ENCODE measurements around the gene GLUD1. TPM values are rescaled to one million over a fixed set of nuclear protein-coding genes. Genes with fewer than 3 reads are reported as not detected.
A peak's percentile ranks its signal among the peaks of the same experiment; 100 is the strongest.
"Not testable (repeated sequence)": the region's sequence is repeated elsewhere in the genome, so short reads cannot be mapped to it uniquely, and the experiment has no call there.

The GLUD1 gene
- polyA plus RNA-seq, 1 experiment = 78.6 TPM

DNA sequence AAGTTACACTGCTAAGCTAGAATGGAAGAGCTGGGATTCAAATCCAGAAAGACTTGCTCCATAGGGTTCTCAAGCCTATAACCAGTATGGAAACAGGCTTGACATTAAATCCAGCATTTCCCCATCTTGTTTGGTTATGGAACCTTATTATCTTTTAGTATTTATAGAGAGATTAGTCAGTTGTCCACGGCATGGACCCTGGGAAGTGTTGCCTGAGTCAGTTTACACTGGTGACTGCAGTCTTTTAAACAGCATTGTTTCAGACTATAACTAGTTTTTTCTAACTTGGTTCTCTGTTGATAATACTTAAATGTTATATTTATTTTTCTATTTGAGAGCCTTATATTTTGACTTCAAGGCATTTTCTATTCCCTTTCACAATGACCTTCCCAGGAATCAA, 23.5 kb upstream of the GLUD1 start:
- CTCF ChIA-PET = not testable (repeated sequence)

GRCh38 chr10:87105446-87106124, 10.9 kb upstream of the GLUD1 start:
- TF ChIP-seq, protein P1, sequence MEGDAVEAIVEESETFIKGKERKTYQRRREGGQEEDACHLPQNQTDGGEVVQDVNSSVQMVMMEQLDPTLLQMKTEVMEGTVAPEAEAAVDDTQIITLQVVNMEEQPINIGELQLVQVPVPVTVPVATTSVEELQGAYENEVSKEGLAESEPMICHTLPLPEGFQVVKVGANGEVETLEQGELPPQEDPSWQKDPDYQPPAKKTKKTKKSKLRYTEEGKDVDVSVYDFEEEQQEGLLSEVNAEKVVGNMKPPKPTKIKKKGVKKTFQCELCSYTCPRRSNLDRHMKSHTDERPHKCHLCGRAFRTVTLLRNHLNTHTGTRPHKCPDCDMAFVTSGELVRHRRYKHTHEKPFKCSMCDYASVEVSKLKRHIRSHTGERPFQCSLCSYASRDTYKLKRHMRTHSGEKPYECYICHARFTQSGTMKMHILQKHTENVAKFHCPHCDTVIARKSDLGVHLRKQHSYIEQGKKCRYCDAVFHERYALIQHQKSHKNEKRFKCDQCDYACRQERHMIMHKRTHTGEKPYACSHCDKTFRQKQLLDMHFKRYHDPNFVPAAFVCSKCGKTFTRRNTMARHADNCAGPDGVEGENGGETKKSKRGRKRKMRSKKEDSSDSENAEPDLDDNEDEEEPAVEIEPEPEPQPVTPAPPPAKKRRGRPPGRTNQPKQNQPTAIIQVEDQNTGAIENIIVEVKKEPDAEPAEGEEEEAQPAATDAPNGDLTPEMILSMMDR (IDR thresholded peaks at IDR 0.05; ENCODE audit: insufficient read depth, low read depth, low read length) = no peak
- ChIA-PET POLR2A (no interaction called here), CTCF (no interaction called here)
- no peak overlapping the region for H3K4me3 ChIP-seq (ENCODE audit: low read depth, low read length)
- H3K27me3 ChIP-seq (ENCODE audit: control insufficient read depth, insufficient read depth, low read length) = no peaks in the 10 kb centered on the region
- H3K36me3 ChIP-seq (ENCODE audit: control insufficient read depth, insufficient read depth, low read length) = peaks cover 1% of the 10 kb centered on the region
- no peak for DNase-seq (ENCODE audit: low read depth)

More for the DNA sequence above, 23.5 kb upstream of the GLUD1 start:
- POLR2A ChIA-PET; H3K4me3 ChIP-seq (ENCODE audit: low read depth, low read length); H3K36me3 ChIP-seq (ENCODE audit: control insufficient read depth, insufficient read depth, low read length); H3K27me3 ChIP-seq (ENCODE audit: control insufficient read depth, insufficient read depth, low read length); DNase-seq (ENCODE audit: low read depth): not testable (repeated sequence)

DNA sequence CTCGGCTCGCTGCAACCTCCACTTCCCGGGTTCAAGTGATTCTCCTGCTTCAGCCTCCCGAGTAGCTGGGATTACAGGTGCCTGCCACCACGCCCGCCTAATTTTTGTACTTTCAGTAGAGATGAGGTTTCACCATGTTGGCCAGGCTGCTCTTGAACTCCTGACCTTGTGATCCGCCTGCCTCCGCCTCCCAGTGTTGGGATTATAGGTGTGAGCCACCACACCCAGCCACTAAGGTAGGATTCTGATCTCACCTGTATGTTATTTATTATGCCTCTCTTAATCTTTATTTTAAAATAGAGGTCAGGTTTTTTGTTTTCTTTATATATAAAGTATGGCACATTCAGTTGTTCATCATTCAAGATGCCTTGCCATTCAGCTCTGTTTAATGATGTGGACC, 10.1 kb upstream of the GLUD1 start:
- H3K4me3 ChIP-seq (ENCODE audit: low read depth, low read length); H3K36me3 ChIP-seq (ENCODE audit: control insufficient read depth, insufficient read depth, low read length); POLR2A ChIA-PET; H3K27me3 ChIP-seq (ENCODE audit: control insufficient read depth, insufficient read depth, low read length); DNase-seq (ENCODE audit: low read depth); CTCF ChIA-PET: not testable (repeated sequence)

- H3K27me3 ChIP-seq (ENCODE audit: control insufficient read depth, insufficient read depth, low read length) = no peaks in the 10 kb centered on the region
- no peaks in the 10 kb centered on the region; the same call in none of the 2 replicates for H3K36me3 ChIP-seq (ENCODE audit: control insufficient read depth, insufficient read depth, low read length)
- H3K4me3 ChIP-seq (ENCODE audit: low read depth, low read length) = no peak overlapping the region
- ChIA-PET POLR2A (no interaction called here), CTCF (no interaction called here)
- no peak for DNase-seq (ENCODE audit: low read depth)
- TF ChIP-seq, protein P1 (IDR thresholded peaks at IDR 0.05; ENCODE audit: insufficient read depth, low read depth, low read length) = no peak
Observed at GRCh38 chr10:87101996-87102395, 7.4 kb upstream of the GLUD1 start.

DNA sequence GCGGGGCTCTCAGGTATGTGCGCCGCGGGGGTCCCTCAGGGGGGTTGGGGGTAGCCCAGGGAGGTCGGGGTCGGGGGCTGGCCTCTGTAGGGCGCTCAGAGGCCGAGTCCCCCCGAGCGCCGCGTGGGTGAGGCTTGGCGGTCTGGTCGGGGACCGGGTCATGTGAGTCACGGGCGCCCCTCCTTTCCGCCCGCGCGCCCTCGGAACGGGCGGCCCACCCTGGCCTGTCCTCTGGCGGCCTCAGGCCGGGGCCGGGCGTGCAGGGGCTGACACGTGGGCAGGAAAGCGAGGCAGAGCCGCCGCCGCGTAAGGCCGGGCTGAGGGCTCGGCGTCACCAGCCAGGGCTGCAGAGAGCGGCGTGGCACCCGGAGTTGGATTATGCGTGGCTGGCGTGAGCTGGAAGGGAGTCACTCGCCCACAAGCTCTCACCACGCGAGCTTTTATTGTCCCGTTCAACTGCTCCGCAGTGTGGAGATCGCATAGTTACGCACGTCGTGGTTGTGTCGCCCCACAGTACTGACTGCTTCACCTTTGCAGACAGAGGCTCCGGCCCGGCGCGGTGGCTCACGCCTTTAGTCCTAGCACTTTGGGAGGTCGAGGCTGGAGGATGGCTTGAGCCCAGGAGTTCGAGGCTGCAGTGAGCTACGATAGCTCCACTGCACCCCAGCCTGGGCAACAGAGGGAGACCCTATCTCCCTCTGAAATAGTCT, 748 bp upstream of the GLUD1 start:
- H3K27me3 ChIP-seq (ENCODE audit: control insufficient read depth, insufficient read depth, low read length) = no peaks in the 10 kb centered on the region
- DNase-seq (ENCODE audit: low read depth) = no peak
- ChIA-PET POLR2A (no interaction called here), CTCF (no interaction called here)
- H3K4me3 ChIP-seq (ENCODE audit: low read depth, low read length) = peak overlapping the region; percentile 72
- TF ChIP-seq, protein P1 (IDR thresholded peaks at IDR 0.05; ENCODE audit: insufficient read depth, low read depth, low read length) = no peak
- no peaks in the 10 kb centered on the region for H3K36me3 ChIP-seq (ENCODE audit: control insufficient read depth, insufficient read depth, low read length)

DNA sequence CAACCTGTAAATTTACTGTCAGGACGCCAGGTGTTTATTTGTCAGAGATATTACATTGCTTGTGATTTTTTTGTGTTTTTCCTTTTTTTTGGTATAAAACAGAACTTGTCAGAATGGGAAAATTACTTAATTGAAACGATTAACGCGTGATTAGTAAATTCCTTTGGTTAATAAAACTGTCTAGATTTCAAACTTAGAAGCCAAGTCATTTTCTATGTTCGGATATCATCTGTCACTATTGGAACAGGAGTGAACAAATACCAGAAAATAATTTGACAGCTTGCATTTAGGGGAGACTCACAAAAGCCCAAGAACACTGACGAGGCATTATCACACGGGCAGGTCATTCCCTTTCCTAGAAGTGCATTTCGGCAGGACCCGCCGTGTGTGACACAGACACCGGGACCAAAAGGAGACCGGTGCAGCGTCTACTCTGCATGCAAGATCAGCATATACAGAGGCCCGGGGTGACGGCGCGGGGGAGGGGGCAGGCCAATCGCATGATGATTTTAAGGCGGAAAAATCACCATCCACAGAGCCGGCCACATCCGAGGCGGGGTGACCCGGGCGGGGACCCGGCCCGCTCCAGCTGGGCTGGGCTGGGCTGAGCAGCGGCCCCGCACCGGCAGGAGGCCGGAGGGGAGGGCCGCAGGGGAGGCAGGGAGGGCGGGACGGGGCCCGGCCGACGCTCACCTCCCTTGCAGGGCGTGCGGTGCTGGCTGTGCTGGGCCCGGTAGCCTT, 841 bp downstream of the GLUD1 start:
- ChIA-PET POLR2A (no interaction called here), CTCF (interaction anchor here (1.2 kb wide), 1 partner anchor 133 kb away, joined by 5 read pairs; no protein-coding TSS in a partner anchor)
- DNase-seq (ENCODE audit: low read depth) = no peak
- TF ChIP-seq, protein P1 (IDR thresholded peaks at IDR 0.05; ENCODE audit: insufficient read depth, low read depth, low read length) = no peak
- Histone ChIP-seq H3K27me3 (ENCODE audit: control insufficient read depth, insufficient read depth, low read length) (no peaks in the 10 kb centered on the region), H3K4me3 (ENCODE audit: low read depth, low read length) (peak overlapping the region; percentile 57), H3K36me3 (ENCODE audit: control insufficient read depth, insufficient read depth, low read length) (no peaks in the 10 kb centered on the region)
